Neuronal stem cell (in vitro differentiated cells): ENCODE data around the gene RNU6-9.

ENCODE experiments used
- DNase-seq: peaks from one replicate; pipeline ENCODE4 v3.0.0-alpha.2; 2013; ENCODE audit warnings: low spot score
- H2AFZ ChIP-seq: one replicate; pipeline ENCODE4 v1.6.1; 2013; ENCODE audit warnings: mild to moderate bottlenecking, low read length, inconsistent platforms
- H2AK5ac ChIP-seq: 2 replicates; pipeline ENCODE4 v1.6.1; 2013; ENCODE audit warnings: low read depth, mild to moderate bottlenecking, inconsistent platforms, low read length, moderate library complexity, mixed read lengths
- H2BK120ac ChIP-seq: 2 replicates; pipeline ENCODE4 v1.6.1; 2013; ENCODE audit warnings: low read depth, mild to moderate bottlenecking, inconsistent platforms, low read length, moderate library complexity, mixed read lengths
- H2BK12ac ChIP-seq: one replicate; pipeline ENCODE4 v1.6.1; 2013; ENCODE audit warnings: low read length, inconsistent platforms
- H2BK15ac ChIP-seq: 2 replicates; pipeline ENCODE4 v1.6.1; 2013; ENCODE audit warnings: mild to moderate bottlenecking, low read length, inconsistent platforms, mixed read lengths
- H2BK5ac ChIP-seq: one replicate; pipeline ENCODE4 v1.6.1; 2013; ENCODE audit warnings: inconsistent platforms, mild to moderate bottlenecking, low read length, moderate library complexity
- H3K14ac ChIP-seq: one replicate; pipeline ENCODE4 v1.6.1; 2013; ENCODE audit warnings: low read length, inconsistent platforms
- H3K18ac ChIP-seq: 2 replicates; pipeline ENCODE4 v1.6.1; 2013; ENCODE audit warnings: low read length, inconsistent platforms
- H3K23ac ChIP-seq: 2 replicates; pipeline ENCODE4 v1.6.1; 2013; ENCODE audit warnings: low read depth, mild to moderate bottlenecking, mixed read lengths, low read length, inconsistent platforms; ENCODE audit not compliant: poor library complexity
- H3K27ac ChIP-seq: replicated peaks from 3 replicates; pipeline ENCODE4 v1.5.1; 2013; ENCODE audit warnings: low read length, inconsistent platforms
- H3K27me3 ChIP-seq, 3 experiments: 2 replicates each; pipeline ENCODE4 v1.6.1; 2013; ENCODE audit warnings: low read length in 3 of 3, mild to moderate bottlenecking in 2 of 3, inconsistent platforms in 1 of 3, low read depth in 1 of 3, mixed read lengths in 1 of 3, moderate library complexity in 1 of 3; ENCODE audit not compliant: control insufficient read depth in 3 of 3, insufficient read depth in 3 of 3
- H3K36me3 ChIP-seq, 2 donors: replicated peaks in 1 of 2; 2 replicates each; pipeline ENCODE4 v1.6.1; 2013; ENCODE audit warnings: low read length in 2 of 2; ENCODE audit not compliant: control insufficient read depth in 2 of 2, insufficient read depth in 2 of 2
- H3K4ac ChIP-seq: 2 replicates; pipeline ENCODE4 v1.6.1; 2013; ENCODE audit warnings: inconsistent platforms, mild to moderate bottlenecking, low read length, moderate library complexity
- H3K4me1 ChIP-seq, 2 donors: 1 replicate in 1 of 2; 2 replicates in 1 of 2; pipeline ENCODE4 v1.6.1; 2013; ENCODE audit warnings: low read length in 2 of 2, low read depth in 1 of 2; ENCODE audit not compliant: control insufficient read depth in 2 of 2, insufficient read depth in 1 of 2
- H3K4me2 ChIP-seq: one replicate; pipeline ENCODE4 v1.6.1; 2013; ENCODE audit warnings: mild to moderate bottlenecking, low read length, inconsistent platforms; ENCODE audit not compliant: insufficient read depth, poor library complexity, severe bottlenecking
- H3K4me3 ChIP-seq, 2 donors: 2 replicates each; pipeline ENCODE4 v1.5.1; 2013; ENCODE audit warnings: low read length in 2 of 2, mild to moderate bottlenecking in 2 of 2, inconsistent platforms in 1 of 2, moderate library complexity in 1 of 2
- H3K79me1 ChIP-seq: one replicate; pipeline ENCODE4 v1.6.1; 2013; ENCODE audit warnings: low read depth, mild to moderate bottlenecking, inconsistent platforms, low read length, moderate library complexity
- H3K9ac ChIP-seq: one replicate; pipeline ENCODE4 v1.6.1; 2013; ENCODE audit warnings: mild to moderate bottlenecking, low read depth, low read length, inconsistent platforms; ENCODE audit not compliant: poor library complexity
- H3K9me3 ChIP-seq, 2 donors: replicated peaks in 1 of 2; 2 replicates each; pipeline versions ENCODE3 to v1.6.1; 2013; ENCODE audit warnings: low read length in 2 of 2, mild to moderate bottlenecking in 2 of 2, inconsistent platforms in 1 of 2, low read depth in 1 of 2, mixed read lengths in 1 of 2, moderate library complexity in 1 of 2; ENCODE audit not compliant: control insufficient read depth in 2 of 2, insufficient read depth in 1 of 2
- H4K8ac ChIP-seq: one replicate; pipeline ENCODE4 v1.6.1; 2013; ENCODE audit warnings: low read depth, mild to moderate bottlenecking, inconsistent platforms, low read length, moderate library complexity
- H4K91ac ChIP-seq: one replicate; pipeline ENCODE4 v1.6.1; 2013; ENCODE audit warnings: low read length, low read depth, mild to moderate bottlenecking, inconsistent platforms; ENCODE audit not compliant: poor library complexity
- WGBS, 2 donors: extraction: QIAGEN DNeasy Blood & Tissue Kit; methylation state at CpG; one replicate each; pipeline ENCODE4 v1.1.7; 2013; ENCODE audit warnings: missing lambda C conversion rate in 2 of 2, mixed read lengths in 1 of 2; ENCODE audit not compliant: insufficient read length in 2 of 2, insufficient replicate concordance in 1 of 2; ENCODE audit errors: extremely low coverage in 2 of 2; 5-methylcytosine and 5-hydroxymethylcytosine counted together

The RNU6-9 gene

DNA sequence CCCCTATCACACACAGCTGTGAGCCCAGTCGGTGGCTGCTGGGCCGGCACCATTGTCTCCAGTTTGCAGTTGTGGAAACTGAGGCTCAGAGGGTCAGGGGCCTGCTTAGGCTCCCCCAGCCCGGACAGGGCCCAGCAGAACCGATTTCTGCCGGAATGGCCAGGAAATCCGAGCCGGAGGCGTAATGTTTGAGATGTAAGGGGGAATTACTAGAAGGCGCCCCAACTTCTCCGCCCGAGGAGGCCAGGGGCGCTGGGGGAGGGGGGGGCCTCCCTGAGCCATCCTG, 24.8 kb downstream of the RNU6-9 start:
- H4K8ac ChIP-seq, result no peak overlapping the region
- peaks cover 0 to 14% of the 10 kb centered on the region in 2 donors for H3K36me3 ChIP-seq
- peak overlapping the region; percentile 92 for H2AK5ac ChIP-seq
- H3K23ac ChIP-seq, result no peak overlapping the region
- no peak overlapping the region for H2BK12ac ChIP-seq
- peaks cover 2% of the 10 kb centered on the region for H3K79me1 ChIP-seq
- peak overlapping the region; percentile 90 for H2AFZ ChIP-seq
- H3K4me2 ChIP-seq, result peak overlapping the region; percentile 86
- H3K9me3 ChIP-seq, result no peaks in the 10 kb centered on the region
- peak overlapping the region; percentile 80 for H3K18ac ChIP-seq
- H3K9ac ChIP-seq, result peak overlapping the region; percentile 44
- no peak for DNase-seq
- no CpG with 5 or more reads among the region's 12 CpGs for WGBS, 2 donors
- peak overlapping the region; percentile 89 for H2BK15ac ChIP-seq
- peaks cover 6 to 7% of the 10 kb centered on the region in 2 donors for H3K4me1 ChIP-seq
- H3K27ac ChIP-seq, result no peak overlapping the region
- H2BK120ac ChIP-seq, result no peak overlapping the region
- peaks cover 0 to 50% (median 24%) of the 10 kb centered on the region in 3 experiments for H3K27me3 ChIP-seq
- peak overlapping the region in 1 of 2 donors; percentile 59 for H3K4me3 ChIP-seq
- H3K14ac ChIP-seq, result no peak overlapping the region
- peak overlapping the region; percentile 39 for H2BK5ac ChIP-seq
- no peak overlapping the region for H4K91ac ChIP-seq
- no peak overlapping the region for H3K4ac ChIP-seq

DNA sequence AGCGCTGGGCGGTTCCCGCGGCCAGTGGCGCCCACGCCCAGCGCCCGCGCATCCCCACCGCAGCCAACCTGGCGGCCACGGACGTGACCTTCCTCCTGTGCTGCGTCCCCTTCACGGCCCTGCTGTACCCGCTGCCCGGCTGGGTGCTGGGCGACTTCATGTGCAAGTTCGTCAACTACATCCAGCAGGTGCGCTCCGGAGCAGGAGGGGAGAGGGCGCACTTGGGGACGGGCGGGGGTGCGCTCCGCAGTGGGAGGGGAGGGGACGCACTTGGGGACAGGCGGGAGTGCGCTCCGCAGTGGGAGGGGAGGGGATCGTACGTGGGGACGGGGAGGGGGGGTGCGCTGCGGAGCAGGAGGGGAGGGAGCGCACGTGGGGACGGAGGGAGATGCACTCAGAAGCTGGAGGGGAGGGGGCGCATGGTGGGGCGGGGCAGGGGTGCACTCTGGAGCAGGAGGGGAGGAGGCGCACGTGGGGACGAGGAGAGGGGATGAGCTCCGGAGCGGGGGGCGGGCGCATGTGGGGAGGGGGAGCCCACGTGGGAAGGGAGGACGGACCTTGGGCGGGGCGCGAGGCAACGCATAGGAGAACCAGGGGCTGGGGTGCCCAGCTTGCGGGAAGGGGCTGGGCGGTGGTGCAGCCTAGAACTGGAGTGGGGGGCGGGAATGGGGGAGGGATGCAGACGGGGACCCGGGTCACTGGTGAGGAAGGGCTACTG, 25.4 kb downstream of the RNU6-9 start:
- no peak overlapping the region for H3K4ac ChIP-seq
- H2AFZ ChIP-seq, result peak overlapping the region; percentile 90
- no peaks in the 10 kb centered on the region for H3K79me1 ChIP-seq
- peaks cover 0 to 14% of the 10 kb centered on the region in 2 donors for H3K36me3 ChIP-seq
- H3K4me3 ChIP-seq, result peak overlapping the region in 1 of 2 donors; percentile 59
- no peak overlapping the region for H2BK120ac ChIP-seq
- H3K9me3 ChIP-seq, result no peaks in the 10 kb centered on the region
- H3K27me3 ChIP-seq, result peaks cover 0 to 48% (median 24%) of the 10 kb centered on the region in 3 experiments
- H2AK5ac ChIP-seq, result peak overlapping the region; percentile 92
- H3K9ac ChIP-seq, result peak overlapping the region; percentile 44
- H4K8ac ChIP-seq, result no peak overlapping the region
- no CpG with 5 or more reads among the region's 58 CpGs for WGBS, 2 donors
- H3K4me1 ChIP-seq, result peaks cover 4 to 6% of the 10 kb centered on the region in 2 donors
- no peak overlapping the region for H3K14ac ChIP-seq
- H3K18ac ChIP-seq, result peak overlapping the region; percentile 71
- H2BK15ac ChIP-seq, result peak overlapping the region; percentile 89
- DNase-seq, result no peak
- H3K27ac ChIP-seq, result no peak overlapping the region
- H3K4me2 ChIP-seq, result no peak overlapping the region
- no peak overlapping the region for H2BK5ac ChIP-seq
- H4K91ac ChIP-seq, result no peak overlapping the region
- H3K23ac ChIP-seq, result peak overlapping the region; percentile 91
- H2BK12ac ChIP-seq, result peak overlapping the region; percentile 84

DNA sequence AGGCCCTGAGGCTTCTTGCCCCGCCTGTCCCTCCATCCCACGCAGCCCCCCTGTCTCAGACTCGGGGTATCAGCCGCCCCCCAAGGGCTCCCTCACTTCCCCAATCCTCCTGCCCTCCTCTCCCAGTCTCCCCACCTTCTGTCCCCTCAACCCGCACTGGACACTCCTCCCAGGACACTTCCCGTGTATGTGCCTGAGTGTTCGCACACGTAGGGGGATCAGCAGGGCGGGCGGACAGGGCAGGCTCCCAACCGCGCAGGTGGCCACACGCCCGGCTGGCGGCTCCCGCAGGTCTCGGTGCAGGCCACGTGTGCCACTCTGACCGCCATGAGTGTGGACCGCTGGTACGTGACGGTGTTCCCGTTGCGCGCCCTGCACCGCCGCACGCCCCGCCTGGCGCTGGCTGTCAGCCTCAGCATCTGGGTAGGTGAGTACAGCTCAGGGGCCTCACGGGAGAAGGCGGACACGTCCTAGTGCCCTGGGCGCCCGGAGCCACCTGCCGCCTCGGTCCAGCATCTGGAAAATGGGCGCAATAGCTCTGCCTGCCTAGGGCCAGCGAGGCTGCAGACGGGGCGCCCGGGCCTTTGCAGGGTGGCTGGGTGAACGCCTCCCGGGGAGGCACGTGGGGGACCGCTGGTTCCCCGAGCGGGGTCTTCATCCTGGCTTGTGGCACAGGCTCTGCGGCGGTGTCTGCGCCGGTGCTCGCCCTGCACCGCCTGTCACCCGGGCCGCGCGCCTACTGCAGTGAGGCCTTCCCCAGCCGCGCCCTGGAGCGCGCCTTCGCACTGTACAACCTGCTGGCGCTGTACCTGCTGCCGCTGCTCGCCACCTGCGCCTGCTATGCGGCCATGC, 26.1 kb downstream of the RNU6-9 start:
- Histone ChIP-seq H3K27me3 (peaks cover 0 to 46% (median 24%) of the 10 kb centered on the region in 3 experiments), H3K4me1 (peaks cover 3 to 6% of the 10 kb centered on the region in 2 donors), H3K4ac (peak overlapping the region; percentile 11), H3K27ac (no peak overlapping the region), H4K91ac (no peak overlapping the region), H3K79me1 (no peaks in the 10 kb centered on the region), H3K4me3 (peak overlapping the region; percentile 59 to 67), H3K23ac (peak overlapping the region; percentile 58), H3K18ac (peak overlapping the region; percentile 80), H2AFZ (no peak overlapping the region), H2BK120ac (peak overlapping the region; percentile 54), H3K36me3 (peaks cover 0 to 14% of the 10 kb centered on the region in 2 donors), H3K4me2 (peak overlapping the region; percentile 54), H3K9ac (peak overlapping the region; percentile 83), H4K8ac (no peak overlapping the region), H2BK5ac (peak overlapping the region; percentile 84), H2AK5ac (peak overlapping the region; percentile 90), H2BK15ac (peak overlapping the region; percentile 89), H3K9me3 (no peaks in the 10 kb centered on the region), H2BK12ac (peak overlapping the region; percentile 24), H3K14ac (peak overlapping the region; percentile 21)
- WGBS, 2 donors, result no CpG with 5 or more reads among the region's 68 CpGs
- DNase-seq, result no peak
